Measurements from ENCODE around the gene TM2D3.

The TM2D3 gene

GRCh38 chr15:101689901-101690300 is 37.7 kb upstream of the TM2D3 start:
- in situ Hi-C loops (cut with HindIII; ENCODE audit: low sequenced_read_pairs): no loop called here
- no peak overlapping the region for H3K4me3 ChIP-seq (ENCODE audit: low read depth, low read length)
- peak; percentile 65 for DNase-seq (ENCODE audit: low read depth, low spot score)
- TF ChIP-seq CTCF (IDR thresholded peaks at IDR 0.05; ENCODE audit: low read depth, low read length): no peak

GRCh38 chr15:101686718-101687117 is 34.5 kb upstream of the TM2D3 start:
- in situ Hi-C loops (cut with HindIII; ENCODE audit: low sequenced_read_pairs): no loop called here
- no peak overlapping the region for H3K4me3 ChIP-seq (ENCODE audit: low read depth, low read length)
- DNase-seq (ENCODE audit: low read depth, low spot score): no peak
- TF ChIP-seq CTCF (IDR thresholded peaks at IDR 0.05; ENCODE audit: low read depth, low read length): no peak

- no peak overlapping the region for H3K4me3 ChIP-seq (ENCODE audit: low read depth, low read length)
- no peak for TF ChIP-seq CTCF (IDR thresholded peaks at IDR 0.05; ENCODE audit: low read depth, low read length)
- no peak for DNase-seq (ENCODE audit: low read depth, low spot score)
- in situ Hi-C loops (cut with HindIII; ENCODE audit: low sequenced_read_pairs): no loop called here
Measured at GRCh38 chr15:101684877-101685276, 32.7 kb upstream of the TM2D3 start.

GRCh38 chr15:101684384-101684783 is 32.2 kb upstream of the TM2D3 start:
- no peak for TF ChIP-seq CTCF (IDR thresholded peaks at IDR 0.05; ENCODE audit: low read depth, low read length)
- in situ Hi-C loops (cut with HindIII; ENCODE audit: low sequenced_read_pairs): no loop called here
- H3K4me3 ChIP-seq (ENCODE audit: low read depth, low read length): no peak overlapping the region
- DNase-seq (ENCODE audit: low read depth, low spot score): peak; percentile 87

GRCh38 chr15:101679806-101680205 is 27.6 kb upstream of the TM2D3 start:
- no peak overlapping the region for H3K4me3 ChIP-seq (ENCODE audit: low read depth, low read length)
- in situ Hi-C loops (cut with HindIII; ENCODE audit: low sequenced_read_pairs): no loop called here
- TF ChIP-seq CTCF (IDR thresholded peaks at IDR 0.05; ENCODE audit: low read depth, low read length): no peak
- no peak for DNase-seq (ENCODE audit: low read depth, low spot score)

GRCh38 chr15:101676921-101677329 is 24.7 kb upstream of the TM2D3 start:
- DNase-seq (ENCODE audit: low read depth, low spot score): peak; percentile 5
- in situ Hi-C loops (cut with HindIII; ENCODE audit: low sequenced_read_pairs): no loop called here
- no peak overlapping the region for H3K4me3 ChIP-seq (ENCODE audit: low read depth, low read length)
- no peak for TF ChIP-seq CTCF (IDR thresholded peaks at IDR 0.05; ENCODE audit: low read depth, low read length)

All from astrocyte of the spinal cord (primary cell).